BLaER1 treated with 17β-estradiol and CSF1 and Interleukin-3, amounts not matched to agents 10 nM and 100 nM (cell line): ENCODE measurements around the gene FBH1.

Experiments
- H3K27ac ChIP-seq, 11 experiments: shearing (Covaris generic); formaldehyde crosslinking; 2 replicates each; pipeline ENCODE4 v1.8.1; 2022
- H3K27me3 ChIP-seq, 11 experiments: shearing (Covaris generic); formaldehyde crosslinking; 2 replicates each; pipeline ENCODE4 v1.8.1; 2022
- H3K36me3 ChIP-seq, 11 experiments: shearing (Covaris generic); formaldehyde crosslinking; 2 replicates each; pipeline ENCODE4 v1.8.1; 2022
- H3K4me1 ChIP-seq, 10 experiments: shearing (Covaris generic); formaldehyde crosslinking; 2 replicates each; pipeline ENCODE4 v1.8.1; 2022
- H3K4me2 ChIP-seq, 11 experiments: shearing (Covaris generic); formaldehyde crosslinking; 2 replicates each; pipeline ENCODE4 v1.8.1; 2022
- H3K4me3 ChIP-seq, 10 experiments: shearing (Covaris generic); formaldehyde crosslinking; 2 replicates each; pipeline ENCODE4 v1.8.1; 2022
- H3K9ac ChIP-seq, 11 experiments: shearing (Covaris generic); formaldehyde crosslinking; 2 replicates each; pipeline ENCODE4 v1.8.1; 2022
- H3K9me3 ChIP-seq, 11 experiments: shearing (Covaris generic); formaldehyde crosslinking; replicated peaks in 1 of 11; 2 replicates each; pipeline ENCODE4 v1.8.1; 2022
- H4K20me1 ChIP-seq, 11 experiments: shearing (Covaris generic); formaldehyde crosslinking; 2 replicates each; pipeline ENCODE4 v1.8.1; 2022
- Cebpa-rat ChIP-seq, 11 experiments: shearing (Covaris generic); IDR thresholded peaks; 2 replicates each; pipeline ENCODE4 v1.8.1; 2022

Gene FBH1

GRCh38 chr10:5951167-5951711, 61.2 kb downstream of the FBH1 start:
- TF ChIP-seq Cebpa-rat (IDR thresholded peaks at IDR 0.05): 0 out of 22 replicates have a peak, but pooled peaks of 2 of the 11 experiments have one; percentile 17 to 34
- Histone ChIP-seq H3K4me2 (peak overlapping the region in 5 of 11 experiments; percentile 16 to 37 (median 24); a peak in 6 of 22 replicates), H3K27ac (no peak overlapping the region), H3K9me3 (no peaks in the 10 kb centered on the region), H3K4me3 (no peak overlapping the region), H3K36me3 (no peaks in the 10 kb centered on the region; a peak in 1 of 22 replicates), H3K9ac (peak overlapping the region in 1 of 11 experiments; percentile 38; a peak in 2 of 22 replicates), H3K4me1 (peaks cover 8 to 25% (median 16%) of the 10 kb centered on the region in 10 experiments), H3K27me3 (no peaks in the 10 kb centered on the region), H4K20me1 (no peaks in the 10 kb centered on the region)

DNA sequence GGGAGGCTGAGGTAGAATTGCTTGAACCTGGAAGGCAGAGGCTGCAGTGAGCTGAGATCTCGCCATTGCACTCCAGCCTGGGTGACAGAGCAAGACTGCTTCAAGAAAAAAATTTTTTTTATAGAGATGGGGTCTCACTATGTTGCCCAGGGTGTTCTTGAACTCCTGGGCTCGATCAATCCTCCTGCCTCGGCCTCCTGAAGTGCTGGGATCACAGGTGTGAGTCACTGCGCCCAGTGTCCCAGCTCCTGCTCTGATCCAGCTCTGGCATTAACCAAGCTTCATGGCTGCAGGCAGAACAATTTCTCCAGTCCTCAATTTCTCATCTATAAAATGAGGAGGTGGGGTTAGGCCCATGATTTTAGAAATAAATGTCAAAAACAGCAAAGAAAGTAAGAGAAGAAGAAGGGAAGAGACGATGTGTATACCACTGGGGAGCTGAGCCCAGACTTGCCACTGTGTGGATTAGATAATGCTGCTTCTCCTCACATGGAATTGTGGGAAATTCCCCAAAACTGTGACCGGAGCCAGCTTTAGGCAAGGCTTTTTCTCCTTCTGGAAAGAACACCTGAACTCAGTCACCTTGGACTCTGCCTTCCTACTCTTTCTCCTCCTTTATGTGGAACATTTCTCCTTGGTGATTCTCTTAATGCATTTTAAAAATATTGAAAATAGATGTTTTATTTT, 61.8 kb downstream of the FBH1 start:
- no peaks in the 10 kb centered on the region for H4K20me1 ChIP-seq
- no peak for TF ChIP-seq Cebpa-rat (IDR thresholded peaks at IDR 0.05)
- H3K9me3 ChIP-seq: no peaks in the 10 kb centered on the region
- no peak overlapping the region for H3K9ac ChIP-seq
- H3K4me2 ChIP-seq: no peak overlapping the region
- H3K4me1 ChIP-seq: peaks cover 2 to 19% (median 9%) of the 10 kb centered on the region in 10 experiments
- H3K4me3 ChIP-seq: no peak overlapping the region
- H3K36me3 ChIP-seq: no peaks in the 10 kb centered on the region; a peak in 1 of 22 replicates
- H3K27me3 ChIP-seq: no peaks in the 10 kb centered on the region
- no peak overlapping the region for H3K27ac ChIP-seq

DNA sequence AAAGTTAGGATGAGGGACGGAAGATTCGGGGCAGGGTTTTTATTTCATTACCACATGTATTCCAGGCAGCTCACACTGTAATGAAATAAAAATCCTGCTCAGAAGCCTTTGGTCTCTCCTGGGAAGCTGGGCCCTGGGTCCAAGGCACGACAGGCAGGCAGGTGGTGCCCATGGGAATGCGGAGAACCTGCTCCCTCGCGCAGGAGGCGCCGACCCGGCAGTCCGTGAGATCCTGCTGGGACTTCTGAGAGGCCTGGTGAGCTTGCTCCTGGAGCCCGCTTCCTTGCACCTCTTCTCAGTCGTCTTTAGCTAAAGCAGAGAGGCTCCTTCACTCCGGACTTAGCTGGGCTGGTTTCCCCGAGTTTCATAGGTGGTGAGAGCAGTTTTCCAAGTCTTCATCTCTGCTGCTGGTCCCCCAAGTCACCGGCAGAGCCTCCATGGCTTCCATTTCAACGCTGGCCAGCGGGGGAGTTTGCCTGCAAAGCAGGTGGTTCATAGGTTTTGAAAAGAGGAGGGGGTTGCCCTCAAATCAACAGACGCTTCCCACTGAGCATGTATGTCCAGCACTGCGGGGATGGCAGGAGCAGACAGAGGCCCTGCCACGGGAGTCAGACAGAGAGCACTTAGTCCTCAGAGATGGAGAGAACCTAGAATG, 62.8 kb downstream of the FBH1 start:
- no peaks in the 10 kb centered on the region for H4K20me1 ChIP-seq
- no peak overlapping the region for H3K4me3 ChIP-seq
- no peaks in the 10 kb centered on the region; a peak in 1 of 22 replicates for H3K36me3 ChIP-seq
- H3K9me3 ChIP-seq: no peaks in the 10 kb centered on the region
- no peak overlapping the region for H3K27ac ChIP-seq
- H3K9ac ChIP-seq: no peak overlapping the region
- no peaks in the 10 kb centered on the region for H3K27me3 ChIP-seq
- no peak for TF ChIP-seq Cebpa-rat (IDR thresholded peaks at IDR 0.05)
- H3K4me2 ChIP-seq: no peak overlapping the region
- peaks cover 0 to 13% (median 5%) of the 10 kb centered on the region in 10 experiments; a peak in 10 of 20 replicates for H3K4me1 ChIP-seq

DNA sequence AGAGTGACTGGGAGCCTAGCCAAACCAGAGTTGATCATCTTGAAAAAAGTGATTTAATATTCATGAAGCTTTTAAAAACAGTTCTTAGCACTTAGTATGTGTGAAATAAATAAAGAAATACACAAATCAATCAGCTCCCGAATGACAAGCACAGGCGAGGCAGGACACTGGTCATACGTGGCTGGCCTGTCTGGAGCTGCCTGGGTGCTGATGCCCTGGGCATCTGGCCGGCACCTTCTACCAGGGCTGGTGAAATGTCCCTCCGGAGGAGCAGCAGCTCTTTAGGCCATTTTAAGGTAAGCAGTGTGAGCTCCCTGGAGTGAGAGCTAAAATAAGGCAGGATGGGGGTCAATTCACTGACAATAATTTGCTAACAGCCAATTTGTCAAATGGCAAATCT, 63.6 kb downstream of the FBH1 start:
- Histone ChIP-seq H3K9me3 (no peaks in the 10 kb centered on the region), H3K27ac (no peak overlapping the region), H3K4me1 (peaks cover 0 to 13% (median 5%) of the 10 kb centered on the region in 10 experiments; a peak in 10 of 20 replicates), H3K9ac (no peak overlapping the region), H3K4me2 (no peak overlapping the region), H4K20me1 (no peaks in the 10 kb centered on the region), H3K4me3 (no peak overlapping the region), H3K36me3 (no peaks in the 10 kb centered on the region; a peak in 1 of 22 replicates), H3K27me3 (no peaks in the 10 kb centered on the region)
- no peak for TF ChIP-seq Cebpa-rat (IDR thresholded peaks at IDR 0.05)

GRCh38 chr10:5956146-5956936, 66.3 kb downstream of the FBH1 start:
- no peak for TF ChIP-seq Cebpa-rat (IDR thresholded peaks at IDR 0.05)
- Histone ChIP-seq H3K27me3 (no peaks in the 10 kb centered on the region), H3K9ac (no peak overlapping the region), H3K27ac (no peak overlapping the region), H3K36me3 (peaks cover 0 to 13% (median 0%) of the 10 kb centered on the region in 11 experiments; a peak in 3 of 22 replicates), H3K4me1 (peaks cover 0 to 3% (median under 1%) of the 10 kb centered on the region in 10 experiments; a peak in 8 of 20 replicates), H3K4me2 (no peak overlapping the region), H4K20me1 (no peaks in the 10 kb centered on the region), H3K9me3 (no peaks in the 10 kb centered on the region), H3K4me3 (no peak overlapping the region)

GRCh38 chr10:5958077-5958476, 68.0 kb downstream of the FBH1 start:
- Histone ChIP-seq H3K9me3 (no peaks in the 10 kb centered on the region), H3K4me1 (no peaks in the 10 kb centered on the region), H3K36me3 (peaks cover 0 to 13% (median 0%) of the 10 kb centered on the region in 11 experiments; a peak in 3 of 22 replicates), H3K27ac (no peak overlapping the region), H3K9ac (no peak overlapping the region), H3K4me2 (no peak overlapping the region), H4K20me1 (no peaks in the 10 kb centered on the region), H3K4me3 (no peak overlapping the region), H3K27me3 (no peaks in the 10 kb centered on the region)
- TF ChIP-seq Cebpa-rat (IDR thresholded peaks at IDR 0.05): no peak

- H3K36me3 ChIP-seq: peaks cover 0 to 16% (median 0%) of the 10 kb centered on the region in 11 experiments; a peak in 3 of 22 replicates
- H3K4me3 ChIP-seq: no peak overlapping the region
- no peaks in the 10 kb centered on the region for H3K4me1 ChIP-seq
- no peak overlapping the region for H3K27ac ChIP-seq
- no peak overlapping the region for H3K9ac ChIP-seq
- no peak overlapping the region for H3K4me2 ChIP-seq
- no peak for TF ChIP-seq Cebpa-rat (IDR thresholded peaks at IDR 0.05)
- no peaks in the 10 kb centered on the region for H3K27me3 ChIP-seq
- H3K9me3 ChIP-seq: no peaks in the 10 kb centered on the region
- no peaks in the 10 kb centered on the region for H4K20me1 ChIP-seq
Observed at GRCh38 chr10:5958675-5959074, 68.6 kb downstream of the FBH1 start.

DNA sequence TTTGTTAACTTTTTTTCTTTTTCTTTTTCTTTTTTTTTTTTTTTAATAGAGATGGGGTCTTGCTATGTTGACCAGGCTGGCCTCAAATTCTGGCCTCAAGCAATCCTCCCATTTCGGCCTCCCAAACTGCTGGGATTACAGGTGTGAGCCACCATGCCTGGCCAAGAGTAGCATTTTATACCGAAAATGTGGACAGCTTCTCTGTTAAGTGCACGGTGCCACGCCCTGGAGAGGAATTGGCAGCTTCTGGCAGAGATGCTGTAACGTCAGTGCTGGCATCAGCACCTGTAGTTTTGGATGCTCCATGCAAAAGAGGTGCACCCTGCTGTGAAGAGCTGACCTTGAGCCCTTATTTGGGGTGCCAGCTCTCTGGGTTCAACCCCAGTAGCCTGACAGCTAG, 69.1 kb downstream of the FBH1 start:
- H3K4me3 ChIP-seq: no peak overlapping the region
- TF ChIP-seq Cebpa-rat (IDR thresholded peaks at IDR 0.05): no peak
- H3K9ac ChIP-seq: no peak overlapping the region
- no peaks in the 10 kb centered on the region for H3K27me3 ChIP-seq
- no peaks in the 10 kb centered on the region for H3K9me3 ChIP-seq
- no peak overlapping the region for H3K27ac ChIP-seq
- H4K20me1 ChIP-seq: no peaks in the 10 kb centered on the region
- H3K4me2 ChIP-seq: no peak overlapping the region
- H3K36me3 ChIP-seq: peaks cover 0 to 21% (median 0%) of the 10 kb centered on the region in 11 experiments; a peak in 3 of 22 replicates
- H3K4me1 ChIP-seq: no peaks in the 10 kb centered on the region

DNA sequence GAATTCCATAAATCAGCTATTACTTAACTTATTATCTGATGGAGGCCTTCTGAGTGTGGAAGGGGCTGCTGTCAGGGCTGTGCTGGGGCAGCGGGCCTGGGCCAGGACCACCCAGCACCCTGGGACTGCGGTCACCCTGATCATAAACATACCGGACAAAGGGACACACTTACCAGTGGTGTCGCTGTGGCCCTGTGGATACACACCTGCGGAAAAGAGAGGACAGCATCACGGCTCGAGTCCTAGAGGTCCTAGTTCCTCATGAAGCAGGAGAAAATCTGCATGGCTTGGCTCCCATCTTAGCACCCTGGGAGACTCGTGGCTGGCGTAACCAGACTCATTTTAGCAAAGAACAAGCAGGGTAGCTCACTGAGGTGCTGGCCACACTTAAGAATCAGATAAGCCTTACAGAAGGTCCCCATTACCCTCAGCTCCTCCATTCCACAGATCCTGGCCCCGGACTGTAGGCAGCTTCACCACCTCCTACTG, 69.6 kb downstream of the FBH1 start:
- Histone ChIP-seq H3K27ac (no peak overlapping the region), H3K4me3 (no peak overlapping the region), H4K20me1 (no peaks in the 10 kb centered on the region), H3K27me3 (no peaks in the 10 kb centered on the region), H3K4me2 (no peak overlapping the region), H3K36me3 (peaks cover 0 to 22% (median 0%) of the 10 kb centered on the region in 11 experiments; a peak in 3 of 22 replicates), H3K4me1 (no peaks in the 10 kb centered on the region), H3K9ac (no peak overlapping the region), H3K9me3 (no peaks in the 10 kb centered on the region)
- no peak for TF ChIP-seq Cebpa-rat (IDR thresholded peaks at IDR 0.05)
